GM21367 (cell line): ENCODE results near the gene PTPRG.

Experiments used
- ATAC-seq: cut with Tn5 transposase; IDR thresholded peaks from one replicate; pipeline ENCODE4 v1.9.1; 2021; ENCODE audit not compliant: unreplicated experiment

PTPRG gene

DNA sequence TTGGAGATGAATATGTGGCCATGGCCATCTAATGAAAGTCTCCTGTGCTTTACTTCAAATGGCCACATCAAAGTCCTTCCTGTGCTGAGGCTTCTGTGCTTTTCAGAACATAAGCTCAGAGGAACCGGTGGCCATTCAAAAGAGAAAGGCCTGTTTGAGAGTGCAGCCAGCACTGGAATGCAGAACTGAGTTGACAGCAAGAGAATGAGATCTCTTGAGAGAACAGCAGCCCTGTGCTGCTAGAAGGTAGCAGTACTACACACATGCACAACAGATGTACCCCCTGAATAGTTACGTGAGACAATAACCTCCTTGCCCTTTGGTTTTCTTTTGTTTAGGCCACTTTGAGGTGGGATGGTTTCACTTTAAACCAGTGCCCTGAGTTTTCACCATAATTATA is 292.5 kb downstream of the PTPRG start:
- no peak for ATAC-seq

DNA sequence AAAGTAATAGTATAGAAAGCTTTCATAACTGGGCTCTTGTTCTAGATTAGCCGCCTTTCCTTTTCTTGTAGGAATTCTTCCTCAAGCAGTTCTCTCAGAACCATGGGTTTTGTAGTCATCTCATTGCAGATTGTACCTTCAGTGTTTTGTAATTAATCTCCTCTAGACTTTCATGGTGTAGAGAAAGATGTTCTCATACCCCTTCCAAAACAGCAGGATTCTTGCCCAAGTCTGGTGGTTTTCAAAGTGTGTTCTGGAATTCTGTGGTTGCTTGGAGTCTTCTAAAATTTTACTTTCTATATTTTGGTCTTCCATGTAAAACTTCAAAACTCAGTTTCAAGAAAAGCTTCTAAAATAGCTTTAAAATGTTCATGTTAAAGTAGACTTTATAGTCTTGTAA is 293.8 kb downstream of the PTPRG start:
- no peak for ATAC-seq

DNA sequence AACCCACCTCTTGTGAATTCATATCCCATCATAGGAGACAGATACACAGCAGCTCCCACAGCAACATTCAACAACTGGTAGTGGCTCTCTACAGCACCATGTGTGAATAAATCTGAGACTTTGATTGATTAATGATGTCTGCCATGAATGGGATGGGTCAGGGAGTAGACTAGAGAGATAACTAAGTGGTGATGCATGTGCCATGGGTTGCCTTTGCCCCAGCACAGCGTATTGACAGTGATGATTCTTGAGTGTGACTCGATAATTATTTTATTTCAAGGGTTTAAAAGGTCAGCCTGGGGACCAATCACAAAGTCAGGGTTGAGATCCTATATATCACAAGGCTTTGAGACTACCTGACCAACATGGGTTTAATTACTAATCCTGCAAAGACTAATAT is 295.9 kb downstream of the PTPRG start:
- ATAC-seq = no peak

DNA sequence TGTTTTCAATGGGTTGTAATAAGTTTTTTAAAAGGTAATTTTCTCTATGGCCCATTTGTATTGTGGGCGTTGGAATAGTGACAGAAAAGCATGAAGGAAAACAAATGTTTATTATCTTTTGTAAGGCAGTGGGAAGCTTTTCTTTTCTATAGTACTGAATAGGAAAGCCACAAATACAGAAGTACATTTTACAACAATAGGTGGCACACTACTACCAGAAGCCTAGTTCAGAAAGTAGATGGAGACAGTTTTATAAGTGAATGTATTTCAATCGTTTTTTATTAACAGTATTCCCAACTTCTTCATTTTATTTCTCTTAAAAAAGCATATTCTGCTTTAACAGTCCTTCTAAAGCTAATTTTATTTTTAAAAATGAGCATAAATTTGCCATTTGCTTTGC is 296.7 kb downstream of the PTPRG start:
- ATAC-seq = no peak

DNA sequence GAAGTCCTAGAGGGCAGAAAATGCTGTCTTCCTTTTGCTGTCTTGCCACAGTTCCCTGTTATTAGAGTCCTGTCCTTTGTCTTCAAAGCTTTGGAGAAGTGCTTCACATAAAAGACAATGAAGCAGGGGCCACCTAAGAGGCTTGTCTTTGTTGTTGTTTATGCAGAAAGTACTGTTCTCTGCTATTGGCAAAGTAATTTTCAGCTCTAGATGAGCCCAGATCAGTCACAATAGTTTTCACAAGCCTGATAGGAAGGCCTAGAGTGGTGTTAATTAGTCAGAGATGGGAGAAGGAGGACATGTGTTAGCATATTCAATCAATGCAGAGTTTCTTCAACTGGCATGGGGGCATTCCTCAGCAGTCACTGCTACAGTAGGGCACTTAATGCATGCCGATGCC is 300.0 kb downstream of the PTPRG start:
- no peak for ATAC-seq

DNA sequence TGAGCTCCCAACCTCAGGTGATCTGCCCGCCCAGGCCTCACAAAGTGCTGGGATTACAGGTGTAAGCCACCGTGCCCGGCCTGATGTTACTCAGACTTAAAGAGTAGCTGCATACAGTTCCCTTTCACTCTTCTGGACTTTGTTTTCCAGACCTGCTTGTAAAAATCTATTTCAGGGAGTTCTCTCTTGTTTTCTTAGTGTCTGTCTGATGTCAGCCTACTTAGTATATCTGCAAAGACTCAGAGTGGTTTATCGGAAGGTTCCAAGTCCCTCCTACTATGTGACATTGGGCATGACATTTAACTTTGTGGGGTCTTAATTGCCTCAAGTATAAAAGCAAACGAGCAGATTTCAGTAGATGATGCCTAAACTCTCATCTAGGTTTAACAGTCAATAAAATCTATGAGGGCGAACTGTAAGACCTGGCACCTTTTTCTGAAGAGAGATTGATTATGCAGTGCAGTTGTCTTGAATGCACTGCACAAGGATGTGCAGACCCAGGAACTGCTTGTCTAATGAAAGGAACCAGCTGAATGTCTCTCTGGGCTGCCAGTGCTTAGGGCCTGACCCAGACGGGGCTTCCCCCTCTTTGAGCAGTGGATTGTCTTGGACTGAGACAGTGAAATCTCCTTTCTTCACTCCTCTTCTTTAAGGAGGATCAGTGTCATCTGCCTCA is 301.4 kb downstream of the PTPRG start:
- ATAC-seq = no peak

DNA sequence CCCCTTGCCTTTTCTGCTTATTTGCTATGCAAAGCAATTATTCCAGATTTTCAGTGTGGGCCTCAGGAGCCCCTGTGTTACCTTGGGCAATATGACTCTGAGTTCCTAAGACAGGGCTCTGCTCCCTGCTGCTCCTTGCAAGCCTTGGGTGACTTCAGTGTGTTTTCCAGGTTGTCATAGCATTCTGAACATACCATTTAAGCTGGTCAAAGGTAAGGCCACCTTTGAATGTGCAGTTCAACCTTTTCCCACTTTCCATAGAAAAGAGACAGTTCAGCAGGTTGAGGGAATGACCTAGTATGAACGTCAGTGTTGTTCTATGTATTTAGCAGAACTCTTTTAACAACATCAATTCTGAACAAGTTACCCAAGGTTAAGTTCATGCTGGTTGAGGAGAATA is 302.2 kb downstream of the PTPRG start:
- ATAC-seq = no peak

DNA sequence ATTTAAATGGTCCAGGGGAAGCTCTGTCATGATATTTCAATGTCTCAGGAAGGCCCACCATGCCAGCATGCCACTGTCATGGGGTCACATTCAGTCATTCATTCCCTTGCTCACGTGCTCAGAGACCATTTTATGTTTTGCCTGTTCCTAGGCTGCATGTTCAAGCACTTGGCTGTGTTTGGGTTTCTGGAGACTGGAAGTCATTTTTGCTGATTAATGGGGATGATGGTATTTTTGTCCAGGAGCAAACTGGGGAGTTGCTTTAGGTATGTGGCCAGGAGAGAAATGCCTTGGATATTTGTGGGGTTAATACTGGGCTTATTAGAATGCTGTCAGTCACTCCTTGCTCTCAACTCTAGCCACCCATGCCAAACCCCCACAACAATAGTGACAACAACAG is 303.5 kb downstream of the PTPRG start:
- ATAC-seq = no peak

DNA sequence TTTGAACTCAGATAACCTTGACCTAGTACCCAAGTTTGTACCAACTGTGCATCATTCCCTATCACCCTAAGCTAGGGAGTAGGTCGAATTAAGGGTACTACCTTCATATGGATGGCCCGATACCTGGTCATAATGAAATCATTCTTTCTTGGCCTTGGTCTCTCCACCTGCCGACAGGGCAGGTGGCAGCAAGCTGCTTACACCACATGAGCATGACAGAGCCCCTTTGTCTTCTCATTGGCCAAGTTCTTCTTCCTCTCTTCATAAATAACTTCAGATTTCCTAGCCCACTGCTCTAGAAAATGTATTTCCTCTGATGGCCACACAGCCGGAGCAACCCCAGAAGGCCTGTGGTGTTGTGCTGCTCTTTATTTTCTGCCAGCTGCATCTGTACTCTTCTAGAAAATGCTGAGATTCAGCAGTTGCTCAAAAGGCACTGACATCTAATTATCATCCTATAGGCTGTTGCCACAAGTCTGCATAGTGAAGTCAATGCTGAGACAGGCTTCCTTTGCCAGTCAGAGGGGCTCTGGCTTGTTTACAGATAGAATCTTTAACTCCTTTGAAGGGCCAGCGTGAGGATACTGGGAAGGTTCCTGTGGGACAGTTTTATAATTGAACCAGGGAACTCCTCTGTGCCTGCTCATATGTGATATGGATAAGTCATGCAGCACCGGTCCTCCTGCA is 304.2 kb downstream of the PTPRG start:
- ATAC-seq = no peak

DNA sequence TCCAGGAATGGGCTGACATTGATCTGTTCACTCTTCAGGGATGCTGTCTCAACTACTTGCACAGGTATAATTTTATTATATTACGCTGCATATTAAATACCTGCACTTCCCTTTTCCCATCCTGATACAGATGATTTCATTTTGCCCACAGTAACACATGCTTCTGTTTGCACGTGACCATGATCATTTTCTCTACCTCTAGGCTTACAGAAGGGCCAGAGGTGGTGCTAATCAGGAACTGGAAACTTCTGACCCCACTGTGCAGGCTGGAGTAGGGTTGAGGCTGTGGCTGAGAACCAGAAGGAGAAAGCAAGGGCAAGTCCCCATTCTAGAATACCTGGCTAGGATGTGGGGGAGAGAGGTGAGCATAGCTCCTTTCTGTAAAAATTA is 304.8 kb downstream of the PTPRG start:
- ATAC-seq = no peak

DNA sequence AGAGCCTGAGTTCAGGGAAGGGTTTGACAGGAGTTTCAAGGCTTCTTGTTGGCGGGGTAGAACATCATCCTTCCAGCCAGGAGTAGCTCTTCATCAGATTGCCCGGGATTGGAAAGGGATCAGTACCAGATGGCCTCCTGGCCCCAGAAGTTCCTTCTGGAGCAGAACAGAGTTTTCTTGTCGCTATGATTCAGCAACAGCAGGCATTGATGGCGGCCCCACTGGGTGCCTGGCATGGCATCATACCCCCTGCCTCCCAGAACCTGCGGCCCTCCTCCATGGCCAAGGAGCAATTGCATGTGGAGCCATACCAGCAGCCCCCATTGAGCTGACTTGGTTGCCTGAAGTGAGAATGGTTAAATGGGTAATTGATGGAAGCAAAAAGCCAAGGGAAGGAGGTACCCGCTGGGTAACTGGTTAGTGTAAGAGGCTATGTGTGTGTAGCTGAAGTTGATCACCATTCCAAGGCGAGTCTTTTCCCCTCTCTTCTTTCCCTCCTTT is 305.6 kb downstream of the PTPRG start:
- no peak for ATAC-seq

DNA sequence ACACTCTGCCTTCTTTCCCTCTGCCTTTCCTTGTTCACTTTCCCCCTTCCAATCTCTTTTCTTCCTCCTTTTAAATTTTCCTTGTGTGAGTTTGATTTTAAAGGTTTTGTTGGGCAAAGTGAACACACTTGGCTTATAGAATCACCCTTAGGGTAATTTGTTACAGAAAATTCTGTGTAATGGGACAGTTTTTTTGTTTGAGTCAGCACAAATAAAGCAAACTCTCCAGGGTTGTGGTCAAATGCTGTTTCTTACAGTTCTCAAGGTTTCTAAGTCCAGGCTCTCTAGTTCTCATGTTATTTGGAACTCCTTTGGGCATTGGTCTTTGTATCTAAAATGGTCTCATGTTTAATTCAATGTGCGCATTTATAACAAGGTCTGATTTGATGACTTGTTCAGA is 307.1 kb downstream of the PTPRG start:
- no peak for ATAC-seq

DNA sequence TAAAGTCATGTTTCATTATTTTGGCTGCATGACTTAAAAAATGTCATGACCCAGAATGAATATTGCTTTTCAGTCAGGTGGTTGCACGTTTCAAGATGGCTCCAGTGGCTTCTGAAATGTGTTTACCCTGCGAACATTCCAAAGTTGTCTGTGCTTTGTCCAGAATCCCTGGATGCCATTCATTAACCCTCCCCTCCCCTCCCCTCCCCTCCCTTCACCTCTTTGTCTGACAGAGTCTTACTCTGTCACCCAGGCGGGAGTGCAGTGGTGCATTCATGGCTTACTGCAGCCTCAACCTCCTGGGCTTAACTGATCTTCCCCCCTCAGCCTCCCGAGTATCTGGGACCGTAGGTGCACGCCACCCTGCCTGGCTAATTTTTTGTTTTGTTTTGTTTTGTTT is 308.0 kb downstream of the PTPRG start:
- ATAC-seq = no peak

DNA sequence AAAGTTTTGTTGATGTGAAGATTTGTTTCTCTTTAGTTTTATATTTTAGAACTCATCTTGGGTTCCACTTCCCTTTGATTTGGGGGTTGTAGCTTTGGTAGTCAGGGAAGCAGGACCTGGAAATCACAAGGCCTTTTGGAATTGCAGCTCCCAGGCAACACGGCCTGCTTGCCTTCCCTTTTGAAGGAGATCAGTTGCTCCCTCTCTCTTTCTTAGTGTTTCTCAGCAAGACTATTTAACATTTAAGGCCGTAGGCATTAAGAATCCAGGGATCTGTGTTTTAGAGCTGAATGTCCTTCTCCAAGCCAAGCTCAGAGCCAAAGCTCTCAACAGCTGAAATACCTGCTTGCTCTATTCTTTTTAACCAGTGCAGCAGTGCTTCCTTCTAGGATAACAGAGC is 310.3 kb downstream of the PTPRG start:
- no peak for ATAC-seq

DNA sequence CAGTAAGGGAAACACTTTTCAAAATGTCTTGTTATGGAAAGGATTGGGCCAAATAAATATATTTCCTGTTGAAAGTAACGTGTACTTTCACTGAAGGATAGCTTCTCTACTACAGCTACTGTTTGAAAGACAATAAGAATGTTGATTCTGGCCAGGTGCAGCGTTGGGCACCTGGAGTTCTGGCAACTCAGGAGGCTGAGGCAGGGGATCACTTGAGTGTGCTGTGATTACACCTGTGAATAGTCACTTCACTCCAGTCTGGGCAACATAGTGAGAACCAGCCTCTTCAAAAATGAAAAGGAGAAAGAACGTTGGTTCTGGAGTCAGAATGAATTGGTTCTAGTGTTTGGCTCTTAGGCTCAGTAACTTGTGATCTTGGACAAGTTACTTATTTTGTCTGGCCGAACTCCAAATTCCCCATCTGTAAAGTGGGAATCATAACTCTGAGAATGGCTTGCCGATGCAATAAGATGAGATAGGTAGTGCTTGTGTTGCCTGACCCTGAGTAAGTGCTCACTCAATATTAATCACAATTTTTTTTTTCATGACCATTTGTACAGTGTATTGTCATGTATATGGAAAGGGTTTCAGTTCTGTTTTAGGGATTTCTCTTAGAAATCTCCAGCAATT is 310.8 kb downstream of the PTPRG start:
- no peak for ATAC-seq

DNA sequence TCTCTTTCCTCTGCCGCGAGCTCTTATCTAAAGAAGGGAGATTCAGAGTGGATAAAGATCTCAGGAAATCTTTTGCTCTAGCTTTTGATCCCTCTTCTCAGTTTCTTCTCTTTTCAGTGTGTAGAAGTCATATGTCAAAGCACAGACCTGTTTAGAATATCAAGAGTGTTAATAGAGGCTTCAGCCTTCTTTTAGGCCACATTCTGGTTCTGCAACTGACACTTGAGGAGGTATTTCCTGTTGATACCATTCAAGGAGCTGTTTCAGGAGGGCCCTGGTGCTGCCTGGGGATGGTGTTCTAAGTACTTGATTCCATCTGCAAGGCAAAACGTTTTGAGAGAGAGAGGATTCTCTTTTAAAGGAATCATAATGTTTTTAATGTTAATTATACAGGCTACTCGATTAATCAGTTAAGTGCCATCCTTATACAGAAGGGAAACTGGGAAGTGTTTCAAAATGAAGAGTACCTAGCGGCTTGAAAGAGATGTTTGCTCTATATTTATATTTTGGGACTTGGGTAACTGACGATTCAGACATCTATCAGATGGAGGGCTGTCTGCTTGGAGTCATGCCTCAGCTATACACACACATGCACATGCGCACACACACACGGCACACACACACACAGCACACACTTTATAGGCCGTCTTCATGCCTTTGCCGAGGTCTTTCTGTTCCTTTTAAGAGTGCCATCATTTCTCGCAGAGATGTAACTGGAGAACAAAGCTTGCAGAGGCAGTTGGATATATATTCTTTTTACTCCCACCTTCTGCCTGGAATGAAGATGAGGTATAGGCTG is 313.9 kb downstream of the PTPRG start:
- ATAC-seq = no peak

DNA sequence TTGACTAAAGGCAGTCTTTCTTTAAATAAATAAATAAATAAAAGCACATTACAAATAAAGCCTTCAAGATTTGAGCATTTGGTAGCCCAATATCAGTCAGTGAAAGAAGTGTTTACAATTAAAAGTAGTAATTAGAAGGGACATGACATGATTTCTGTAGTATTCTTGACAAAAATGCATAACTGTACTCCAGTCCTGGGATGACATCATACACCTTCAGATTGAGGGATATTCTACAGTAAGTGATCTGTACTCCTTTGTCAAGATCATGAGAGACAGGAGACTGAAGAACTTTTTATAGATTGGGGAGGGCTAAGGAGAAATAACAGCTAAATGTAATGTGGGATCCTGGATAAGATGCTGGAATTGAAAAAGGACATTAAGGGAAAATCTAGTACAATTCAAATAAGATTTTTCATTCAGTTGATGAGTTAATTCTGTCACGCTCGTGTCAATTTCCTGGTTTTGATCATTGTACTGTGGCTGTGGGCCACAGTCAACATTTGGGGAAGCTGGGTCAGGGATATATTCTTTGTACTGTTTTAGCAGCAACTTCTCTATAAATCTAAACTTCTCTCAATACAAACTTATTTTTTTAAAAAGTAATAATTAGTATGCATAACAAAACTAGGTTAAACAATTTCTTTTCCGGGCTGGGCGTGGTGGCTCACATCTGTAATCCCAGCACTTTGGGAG is 314.8 kb downstream of the PTPRG start:
- ATAC-seq = no peak

DNA sequence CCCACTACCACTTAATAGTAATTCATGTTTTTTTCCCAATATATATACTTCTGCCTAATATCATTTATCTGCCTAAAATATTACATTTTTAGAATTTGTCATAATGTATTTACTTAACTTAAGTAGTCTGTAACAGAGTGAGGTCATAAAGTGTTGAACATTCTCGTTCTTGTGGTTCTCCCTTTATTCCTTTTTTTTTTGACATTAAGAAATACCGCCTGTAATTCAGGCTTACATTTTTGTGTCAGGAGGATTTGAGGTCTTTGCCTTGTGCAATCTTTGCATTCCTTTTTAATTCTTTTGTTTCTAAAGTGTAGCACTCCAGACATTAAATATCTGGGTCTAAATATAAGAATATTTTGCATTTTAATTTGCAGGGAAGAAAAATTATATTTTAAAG is 315.4 kb downstream of the PTPRG start:
- ATAC-seq = no peak

DNA sequence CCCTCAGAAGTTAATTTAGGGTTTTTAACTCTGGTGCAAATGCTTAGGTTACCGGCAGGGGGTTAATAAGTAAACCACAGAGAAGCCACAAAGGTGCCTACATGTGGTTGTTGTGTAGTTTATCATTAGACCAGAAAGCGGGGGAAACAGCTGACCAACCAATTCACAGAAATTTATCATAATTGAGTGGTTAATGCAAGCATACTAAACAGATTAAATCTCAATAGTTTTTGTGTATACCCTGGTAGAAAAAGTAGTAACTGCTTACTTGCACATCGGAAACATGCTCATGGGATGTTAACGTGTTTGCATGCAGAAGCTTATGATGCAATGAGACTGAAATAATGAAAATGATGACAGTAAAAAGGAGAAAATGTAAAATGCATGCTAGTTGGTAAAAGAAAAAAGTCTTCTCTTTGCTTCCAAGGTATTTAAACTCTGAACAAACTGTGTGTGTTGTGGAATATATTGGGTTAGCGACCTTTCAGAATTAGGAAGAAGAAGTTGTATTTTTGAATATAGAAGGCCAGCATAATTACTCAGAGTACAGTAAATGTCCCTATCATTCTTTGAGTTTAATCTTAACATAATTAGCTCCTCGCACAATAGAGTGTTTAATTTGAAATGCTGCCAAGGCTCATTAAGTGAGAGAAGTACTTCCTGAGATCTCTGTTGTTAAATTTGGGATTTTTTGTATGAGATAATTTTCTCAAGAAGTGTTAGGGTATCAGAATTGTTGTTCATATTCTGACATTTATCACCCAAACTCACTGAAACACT is 316.2 kb downstream of the PTPRG start:
- peak; percentile 84 for ATAC-seq

DNA sequence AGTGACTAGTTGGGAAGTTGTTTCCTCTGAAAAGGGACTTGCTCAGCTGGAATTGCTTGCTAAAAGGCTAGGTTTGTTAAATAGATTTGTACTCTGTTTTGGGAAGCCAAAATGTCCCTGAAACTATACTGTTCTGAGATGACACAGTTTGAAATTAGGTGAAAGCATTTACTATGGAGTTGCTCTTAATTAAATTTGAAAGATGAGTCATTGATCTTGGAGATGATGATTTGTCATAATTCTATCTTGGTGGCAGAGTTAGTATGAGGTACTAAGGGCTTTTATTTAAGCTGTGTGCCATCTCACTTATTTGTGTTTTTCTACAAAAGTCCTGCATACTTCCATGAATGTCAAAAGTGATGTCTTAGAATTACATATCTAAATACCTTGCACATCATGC is 320.9 kb downstream of the PTPRG start:
- ATAC-seq = no peak
